NCI-H2029 treated with DMSO at 0.1 percent for 48 hours (cell line): Measurements from ENCODE around the gene INSYN1.
"Not testable (repeated sequence)": the region's sequence is repeated elsewhere in the genome, so short reads cannot be mapped to it uniquely, and the experiment has no call there.

Source experiments
- DNase-seq: peaks from one replicate; lab custom pipeline; 2025; lab: John Stamatoyannopoulos, UW

INSYN1 gene, protein sequence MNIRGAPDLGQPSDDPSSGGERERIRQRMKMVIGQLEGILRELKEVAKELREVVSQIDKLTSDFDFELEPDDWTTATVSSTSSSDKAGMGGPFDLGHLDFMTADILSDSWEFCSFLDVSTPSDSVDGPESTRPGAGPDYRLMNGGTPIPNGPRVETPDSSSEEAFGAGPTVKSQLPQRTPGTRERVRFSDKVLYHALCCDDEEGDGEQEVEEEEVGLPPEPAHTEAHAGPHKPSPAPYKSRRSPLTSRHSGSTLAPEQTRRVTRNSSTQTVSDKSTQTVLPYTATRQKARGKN

DNA sequence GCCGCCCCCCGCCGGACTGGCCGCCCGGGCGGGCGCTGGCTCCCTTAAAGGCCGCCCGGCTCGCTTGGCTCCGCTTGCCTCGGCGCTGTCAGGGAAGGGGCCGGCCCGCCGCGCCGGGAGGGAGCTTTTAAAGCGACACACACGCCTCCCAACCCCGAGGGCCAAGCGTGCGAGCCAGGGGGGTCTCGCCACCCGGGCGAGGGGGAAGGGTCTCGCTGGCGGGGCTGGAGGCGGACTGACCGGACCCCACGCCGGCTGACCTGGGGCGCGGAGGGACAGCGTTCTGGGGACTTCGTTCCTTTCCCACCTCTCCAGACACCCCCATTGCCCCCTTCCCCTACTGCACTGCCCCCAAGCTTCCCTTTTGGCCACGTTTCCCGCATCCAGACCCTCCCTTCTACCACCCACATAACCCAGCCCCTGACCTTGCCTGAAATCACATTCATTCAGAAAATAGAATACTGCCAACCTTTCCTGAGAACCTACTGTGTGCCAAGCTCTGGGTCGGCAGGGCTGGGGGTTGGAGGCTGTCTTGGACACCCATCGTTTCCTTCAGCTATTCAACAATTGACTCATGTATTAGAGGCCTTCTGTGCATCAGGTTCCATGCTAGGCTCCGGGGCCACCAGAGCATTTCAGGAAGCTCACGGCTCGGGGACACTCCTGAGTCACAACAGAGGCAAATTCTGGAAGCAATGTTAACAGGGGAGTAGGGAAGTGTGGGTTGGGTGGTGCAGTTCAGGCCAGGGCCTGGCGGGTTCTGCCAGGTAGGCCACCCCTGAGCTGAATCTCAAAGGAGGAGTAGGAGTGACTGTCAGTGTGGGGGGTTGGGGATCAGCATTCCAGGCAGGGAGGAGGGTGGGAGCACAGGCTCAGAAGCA, at the start of gene INSYN1:
Gene INSYN1, minus strand, starts transcription at position 102 of the 881 bp plus-strand sequence. CDS start 2,221 bp downstream, outside the sequence.
- no peak for DNase-seq

DNA sequence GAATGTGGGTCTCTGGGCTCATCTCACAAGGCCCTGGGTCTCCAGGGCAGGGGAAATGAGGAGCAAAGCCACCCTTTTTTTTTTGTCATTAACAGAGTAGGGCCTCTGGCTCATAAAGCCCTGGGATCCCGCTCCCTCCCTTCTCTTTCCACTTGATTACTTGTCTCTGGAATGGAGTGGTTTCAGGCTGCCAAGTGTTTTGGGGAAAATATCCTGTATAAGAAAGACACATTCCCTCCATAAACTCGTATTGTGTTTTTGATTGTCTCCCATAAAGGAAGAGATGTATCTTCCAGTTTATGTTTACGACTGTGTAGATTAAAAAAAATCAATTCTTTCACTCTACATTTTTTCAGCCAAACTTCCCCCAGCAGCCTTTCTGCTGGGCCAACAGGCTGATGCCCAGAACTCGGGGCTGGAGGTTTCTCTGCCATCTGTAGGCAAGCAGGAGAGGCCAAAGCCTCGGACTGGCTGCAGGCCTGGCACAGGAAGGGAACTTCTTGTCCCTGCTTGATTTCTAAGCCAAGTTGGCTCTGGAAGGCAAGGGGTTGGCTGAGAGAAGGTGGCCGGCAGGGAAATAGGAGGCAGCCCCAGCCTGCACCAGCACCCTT, 49.4 kb upstream of the INSYN1 start:
- DNase-seq, result no peak

DNA sequence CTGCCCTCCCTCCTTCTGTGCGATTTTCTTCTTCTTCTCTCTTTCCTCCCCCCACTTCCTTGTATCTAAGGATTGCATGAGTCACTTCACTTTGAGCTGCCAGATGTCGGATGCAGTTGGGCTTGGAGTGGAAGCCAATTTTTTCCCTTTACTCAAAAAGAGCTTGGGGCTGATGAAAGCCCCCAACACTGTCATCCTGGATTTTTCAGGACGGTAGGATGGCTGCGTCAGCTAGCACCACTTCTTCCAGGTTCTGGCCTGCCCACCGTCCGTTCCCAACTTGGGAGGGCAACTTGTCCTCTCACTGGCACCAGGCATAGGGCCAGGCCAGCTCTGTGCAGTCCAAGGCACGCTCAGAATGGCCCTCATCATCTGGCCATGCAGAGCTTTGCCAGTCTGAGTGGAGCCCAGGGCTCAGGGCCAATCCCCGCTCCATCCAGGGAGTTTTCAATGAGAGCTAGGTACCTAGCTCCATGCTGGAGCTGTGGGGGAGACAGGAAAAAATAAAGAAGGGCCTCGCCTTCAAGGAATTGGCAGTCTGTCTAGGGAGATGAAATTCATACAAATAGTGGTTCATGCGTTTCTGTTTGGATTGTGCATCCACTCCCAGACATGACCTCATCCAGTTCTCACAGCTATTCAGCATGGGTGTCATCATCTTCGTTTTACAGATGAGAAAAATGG, 47.7 kb upstream of the INSYN1 start:
- no peak for DNase-seq

DNA sequence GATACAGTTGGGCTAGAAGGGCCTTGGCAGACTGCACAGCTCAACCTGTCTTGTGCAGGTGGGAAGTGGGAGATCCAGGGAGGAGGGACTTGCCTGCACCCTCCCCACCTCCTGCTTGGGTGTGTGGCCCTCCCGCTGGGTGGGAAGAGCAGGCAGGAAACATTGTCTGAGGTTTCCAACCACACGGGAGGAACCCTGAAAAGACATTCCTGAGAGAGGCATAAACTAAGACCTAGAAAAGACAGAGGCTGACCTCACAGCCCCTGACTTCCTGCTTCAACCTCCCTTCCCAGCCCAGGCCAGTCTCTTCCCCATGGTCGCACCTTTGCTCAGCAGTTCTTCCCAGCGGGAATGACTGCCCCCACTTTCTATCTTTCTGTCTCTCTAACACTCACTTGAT, 46.3 kb upstream of the INSYN1 start:
- no peak for DNase-seq

DNA sequence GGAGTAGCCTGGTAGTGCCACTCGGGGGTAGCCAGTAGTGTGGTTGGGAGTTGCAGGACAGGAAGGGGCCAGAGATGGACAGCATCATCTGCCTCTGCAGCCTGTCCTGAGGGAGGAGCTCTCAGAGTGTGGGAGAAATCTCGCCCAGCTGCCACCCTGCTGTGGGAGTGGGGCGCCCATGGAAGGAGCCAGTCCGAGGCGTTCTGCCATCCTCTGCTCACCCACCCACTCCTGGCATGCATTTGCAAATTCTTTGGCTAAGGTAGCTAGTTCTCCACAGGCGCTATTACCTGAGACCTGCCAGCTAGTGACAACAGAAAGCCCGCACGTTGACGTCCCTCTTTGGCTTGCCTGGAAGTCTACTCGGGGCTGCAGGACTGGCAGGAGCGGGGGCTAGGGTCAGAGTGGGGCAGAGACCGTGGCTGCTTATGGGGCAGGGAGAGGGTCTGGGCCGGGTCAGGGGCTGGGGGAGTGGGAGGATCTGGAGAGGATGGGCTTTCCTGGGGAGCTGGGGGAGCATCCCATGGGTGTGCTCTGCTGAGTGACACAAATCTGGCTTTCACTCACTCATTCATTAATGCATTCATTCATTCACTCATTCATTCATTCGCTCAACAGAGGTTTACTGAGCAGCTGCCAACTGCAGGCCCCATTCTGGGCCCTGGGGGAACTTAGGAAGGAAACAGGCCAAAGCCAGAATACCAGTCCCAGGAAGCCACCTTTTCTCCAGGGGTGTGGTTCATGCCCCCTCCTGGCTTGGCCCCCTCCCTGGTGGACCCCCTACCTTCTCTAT, 44.4 kb upstream of the INSYN1 start:
- DNase-seq, result no peak

DNA sequence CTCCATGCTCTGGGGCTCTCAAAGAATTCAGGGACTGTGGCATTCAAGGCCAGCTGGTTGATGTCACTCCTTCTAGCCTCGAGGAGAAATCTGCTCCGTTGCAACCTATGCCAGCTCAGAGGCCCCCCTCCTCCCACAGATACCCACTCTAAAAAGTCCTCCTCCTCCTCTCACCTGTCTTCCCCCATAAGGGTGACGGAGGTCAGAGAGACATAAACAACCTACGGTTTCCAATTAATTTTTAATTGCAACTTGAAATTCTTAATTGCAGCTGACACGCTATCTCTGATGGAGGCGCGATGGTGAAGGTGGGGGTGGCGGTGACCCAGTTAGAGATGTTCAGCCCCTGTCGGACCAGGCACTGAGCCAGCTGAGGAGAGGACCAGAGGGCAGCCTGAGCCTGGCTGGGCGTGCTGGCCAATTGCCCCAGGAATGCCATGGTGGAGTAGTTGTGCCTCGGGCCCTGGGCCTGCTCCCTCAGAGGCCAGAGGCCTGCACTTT, 43.2 kb upstream of the INSYN1 start:
- no peak for DNase-seq

DNA sequence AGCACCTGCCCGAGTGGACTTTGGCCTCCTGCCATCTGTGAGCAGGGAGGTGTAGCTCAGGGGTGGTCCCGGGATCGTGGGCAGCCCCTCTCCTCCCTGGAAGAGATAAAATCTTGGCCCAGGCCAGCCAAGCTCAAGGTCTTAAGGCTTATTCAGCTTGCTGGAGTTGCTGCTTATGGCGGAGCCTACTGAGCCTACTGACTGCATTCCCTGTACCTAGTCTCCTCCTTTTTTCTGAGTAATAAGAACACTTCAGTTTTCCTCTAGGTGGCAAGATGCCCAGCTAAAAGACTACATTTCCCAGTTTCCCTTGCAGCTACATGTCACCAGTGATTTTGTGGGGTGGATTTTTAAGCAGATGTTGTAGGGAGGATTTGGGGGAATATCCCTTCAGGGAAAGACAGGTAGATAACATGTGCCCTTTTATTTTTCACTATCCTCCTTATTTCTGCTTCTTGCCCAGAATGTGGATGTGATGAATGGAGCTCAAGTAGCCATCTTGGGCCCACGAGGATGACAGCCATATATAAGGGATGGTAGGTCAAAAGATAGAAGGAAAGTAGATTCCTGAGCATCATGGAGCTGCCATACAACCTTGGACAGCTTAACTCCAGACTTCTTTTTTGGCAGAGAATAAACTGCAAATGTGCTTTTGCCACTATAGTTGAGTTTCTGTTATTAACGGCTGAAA, 41.4 kb upstream of the INSYN1 start:
- DNase-seq, result no peak

DNA sequence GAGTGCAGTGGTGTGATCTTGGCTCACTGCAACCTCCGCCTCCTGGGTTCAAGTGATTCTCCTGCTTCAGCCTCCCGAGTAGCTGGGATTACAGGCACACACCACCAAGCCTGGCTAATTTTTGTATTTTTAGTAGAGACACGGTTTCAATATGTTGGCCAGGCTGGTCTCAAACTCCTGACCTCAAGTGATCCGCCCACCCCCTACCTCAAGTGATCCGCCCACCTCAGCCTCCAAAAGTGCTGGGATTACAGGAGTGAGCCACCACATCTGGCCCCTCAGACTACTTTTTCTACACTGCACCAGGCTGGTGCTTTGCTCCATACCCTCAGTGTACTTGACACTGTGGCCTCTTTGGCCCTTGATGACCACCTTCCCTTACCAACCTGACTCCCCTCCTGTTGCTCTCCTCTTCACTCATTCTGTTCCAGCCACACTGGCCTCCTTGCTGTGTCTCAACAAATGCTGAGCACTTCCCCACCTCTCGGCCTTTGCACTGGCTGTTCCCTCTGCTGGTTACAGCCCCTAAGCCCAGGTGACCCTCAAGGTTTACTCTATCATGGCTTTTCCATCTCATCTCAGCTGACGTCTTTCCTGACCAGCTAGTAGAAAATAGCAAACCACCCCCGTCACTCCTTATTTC, 39.9 kb upstream of the INSYN1 start:
- DNase-seq, result not testable (repeated sequence)

DNA sequence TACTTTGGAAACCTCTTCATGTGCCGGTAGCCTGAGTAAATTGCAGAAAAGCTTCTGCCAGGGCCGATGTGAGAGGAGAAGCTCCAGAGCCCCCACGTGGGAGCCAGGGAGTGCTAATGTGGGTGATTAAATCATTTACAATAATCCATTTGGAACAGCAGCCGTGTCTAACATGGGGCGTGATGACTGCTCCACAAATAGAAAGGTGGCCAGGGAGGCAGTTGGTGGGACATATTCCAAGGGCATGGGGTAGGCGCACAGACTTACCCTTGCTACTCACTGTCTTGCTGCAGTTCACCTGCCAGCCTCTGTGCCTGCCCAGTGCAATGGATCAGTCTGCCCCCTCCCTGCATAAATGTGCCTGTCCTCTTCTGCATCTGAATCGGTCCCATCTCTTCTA, 39.3 kb upstream of the INSYN1 start:
- no peak for DNase-seq

DNA sequence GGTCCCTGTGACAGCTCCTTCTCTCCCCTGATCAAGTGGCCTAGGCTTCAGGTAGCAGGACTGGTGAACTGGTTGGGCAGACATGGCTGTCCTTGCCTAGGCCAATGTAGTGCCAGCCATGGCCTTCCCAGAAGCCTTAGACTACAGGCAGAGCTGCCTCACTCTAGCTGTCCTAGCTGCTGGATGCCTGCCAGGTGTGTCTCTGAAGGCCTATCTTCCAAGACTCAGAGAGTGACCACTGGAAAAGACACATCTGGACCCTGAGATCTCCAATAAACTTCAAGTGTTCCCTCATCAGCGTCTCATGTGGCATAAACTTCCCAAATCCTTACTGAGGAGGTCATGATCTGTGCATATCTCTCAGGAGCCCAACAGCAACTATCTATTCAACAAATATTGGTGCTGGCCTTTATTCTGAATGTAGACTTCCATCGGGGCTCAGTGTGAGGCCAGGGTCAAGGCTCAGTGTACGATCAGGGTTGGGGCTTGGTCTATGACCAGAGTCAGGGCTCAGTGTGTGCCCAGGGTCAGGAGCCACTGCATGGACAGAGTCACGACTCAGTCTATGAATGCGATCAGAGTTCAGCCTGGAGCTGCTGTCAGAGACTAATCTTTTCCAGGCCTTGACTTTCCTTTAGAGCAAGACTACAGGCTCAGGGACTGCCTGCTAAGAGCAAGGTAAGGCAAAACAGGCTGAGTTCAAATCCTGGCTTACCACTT, 36.5 kb upstream of the INSYN1 start:
- no peak for DNase-seq

DNA sequence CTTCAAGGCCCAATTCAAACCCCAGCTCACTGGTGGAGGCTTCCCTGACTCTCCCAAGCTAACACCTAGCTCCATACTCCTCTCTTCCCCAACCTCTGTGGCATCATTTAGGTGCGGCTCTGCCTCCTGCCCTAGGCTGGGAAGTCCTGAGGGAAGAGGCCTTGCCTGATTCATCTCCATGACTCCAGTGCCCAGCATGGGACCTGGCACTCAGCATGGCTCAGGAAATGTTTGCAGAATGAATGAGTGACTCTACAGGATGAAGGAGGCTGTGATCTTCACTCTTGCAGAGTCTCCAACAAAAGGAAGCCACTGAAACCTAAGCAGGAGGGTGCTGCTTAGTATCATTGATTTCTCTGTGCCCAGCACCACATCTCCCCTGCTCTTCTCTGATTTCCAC, 34.5 kb upstream of the INSYN1 start:
- no peak for DNase-seq

DNA sequence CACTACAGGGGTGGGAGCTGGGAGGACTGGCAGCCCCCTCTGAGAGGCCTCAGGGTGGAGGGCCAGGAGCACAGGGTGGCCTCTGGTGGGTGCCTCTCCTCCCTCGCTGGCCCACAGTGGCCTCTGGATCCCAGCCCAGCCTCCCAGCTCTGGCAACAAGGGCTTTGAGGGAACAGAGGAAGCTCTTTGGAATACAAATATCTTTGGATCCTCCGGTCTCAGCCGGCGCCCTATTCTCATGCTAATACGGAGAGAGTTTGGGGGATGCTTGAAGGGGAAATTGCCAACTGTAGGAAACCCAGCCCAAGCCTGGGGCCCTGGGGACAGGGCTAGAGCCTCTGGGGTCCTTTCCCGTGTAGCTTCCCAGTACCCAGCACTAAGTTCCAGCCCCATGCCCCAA, 33.4 kb upstream of the INSYN1 start:
- DNase-seq, result no peak

DNA sequence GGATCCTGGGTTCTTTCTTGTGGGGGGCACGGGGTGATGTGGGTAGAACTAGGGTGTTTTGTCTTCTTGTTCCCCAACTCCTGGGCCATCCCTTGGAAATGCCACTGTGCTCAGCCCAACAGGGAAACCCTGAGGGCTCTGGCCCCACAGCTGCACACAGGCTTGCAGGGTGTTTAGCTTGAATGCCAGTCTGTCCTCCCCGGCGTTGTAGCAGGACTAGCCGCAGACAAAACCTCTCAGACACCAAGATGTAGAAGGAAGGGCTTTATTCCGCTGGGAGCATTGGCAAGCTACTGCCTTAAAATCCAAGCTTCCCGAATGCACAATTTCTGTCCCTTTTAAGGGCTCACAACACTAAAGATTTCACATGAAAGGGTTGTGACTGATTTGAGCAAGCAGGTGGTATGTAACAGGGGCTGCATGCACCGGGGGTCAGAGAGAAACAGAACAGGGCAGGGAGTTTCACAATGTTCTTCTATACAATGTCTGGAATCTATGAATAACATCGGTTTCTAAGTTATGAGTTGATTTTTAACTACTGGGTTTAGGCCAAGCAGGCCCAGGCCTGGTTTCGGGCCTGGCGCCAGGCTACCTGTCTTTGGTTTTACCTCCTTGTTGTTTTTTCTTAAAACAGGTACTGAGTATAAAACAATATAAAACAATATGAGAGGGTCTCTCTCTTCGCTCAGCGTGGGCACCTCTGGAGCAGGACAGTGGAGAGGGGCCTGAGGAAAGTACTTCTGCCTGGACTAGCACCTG, 32.3 kb upstream of the INSYN1 start:
- not testable (repeated sequence) for DNase-seq

DNA sequence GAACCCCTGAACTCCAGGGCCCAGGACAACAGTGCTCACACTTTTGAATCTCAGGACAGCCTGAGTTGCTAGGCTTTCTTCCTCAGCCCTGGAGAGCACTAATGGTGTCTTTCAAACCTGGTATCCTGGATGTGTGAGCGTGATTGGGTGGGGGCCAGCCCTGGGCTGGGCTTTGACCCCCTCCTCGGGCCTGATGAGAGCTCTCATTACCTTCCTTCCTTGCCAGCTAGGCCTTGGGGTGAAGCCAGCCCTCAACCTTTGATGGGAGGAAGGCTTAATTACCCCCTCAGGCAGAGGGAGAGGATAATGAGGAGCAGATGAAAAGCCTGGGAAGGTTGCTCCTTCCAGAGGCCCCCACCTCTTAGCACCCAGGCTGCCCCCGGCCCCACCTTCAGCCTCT, 31.1 kb upstream of the INSYN1 start:
- no peak for DNase-seq

DNA sequence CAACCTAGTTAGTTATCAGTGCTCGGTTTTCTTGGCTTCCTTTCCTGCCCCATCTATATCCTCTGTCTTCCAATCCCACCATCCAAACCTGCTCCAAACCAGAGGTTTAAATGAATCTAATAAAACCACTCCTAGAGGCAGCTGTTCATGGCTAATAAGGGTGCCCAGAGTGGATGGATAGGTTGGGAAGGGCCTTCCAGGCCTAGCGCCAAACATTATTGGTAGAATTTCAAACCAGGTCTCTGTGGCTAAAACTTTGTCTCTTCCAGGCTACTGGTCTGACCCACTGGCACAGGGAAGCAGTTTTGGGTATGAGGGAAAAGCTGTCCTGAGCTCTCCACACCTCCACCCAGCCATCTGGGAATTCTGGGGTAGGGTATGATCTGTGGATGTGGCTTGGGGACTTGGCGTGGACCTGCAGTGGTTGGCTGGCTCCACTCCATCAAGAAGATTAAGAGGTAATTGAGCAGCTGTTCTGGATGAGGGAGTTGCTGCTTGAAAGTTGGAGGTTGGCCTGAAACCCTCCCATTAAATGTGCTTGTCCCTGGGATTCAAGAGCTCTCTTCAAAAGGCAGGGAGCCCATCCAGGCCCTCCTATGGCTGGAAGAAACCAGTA, 29.3 kb upstream of the INSYN1 start:
- DNase-seq, result peak; percentile 49

DNA sequence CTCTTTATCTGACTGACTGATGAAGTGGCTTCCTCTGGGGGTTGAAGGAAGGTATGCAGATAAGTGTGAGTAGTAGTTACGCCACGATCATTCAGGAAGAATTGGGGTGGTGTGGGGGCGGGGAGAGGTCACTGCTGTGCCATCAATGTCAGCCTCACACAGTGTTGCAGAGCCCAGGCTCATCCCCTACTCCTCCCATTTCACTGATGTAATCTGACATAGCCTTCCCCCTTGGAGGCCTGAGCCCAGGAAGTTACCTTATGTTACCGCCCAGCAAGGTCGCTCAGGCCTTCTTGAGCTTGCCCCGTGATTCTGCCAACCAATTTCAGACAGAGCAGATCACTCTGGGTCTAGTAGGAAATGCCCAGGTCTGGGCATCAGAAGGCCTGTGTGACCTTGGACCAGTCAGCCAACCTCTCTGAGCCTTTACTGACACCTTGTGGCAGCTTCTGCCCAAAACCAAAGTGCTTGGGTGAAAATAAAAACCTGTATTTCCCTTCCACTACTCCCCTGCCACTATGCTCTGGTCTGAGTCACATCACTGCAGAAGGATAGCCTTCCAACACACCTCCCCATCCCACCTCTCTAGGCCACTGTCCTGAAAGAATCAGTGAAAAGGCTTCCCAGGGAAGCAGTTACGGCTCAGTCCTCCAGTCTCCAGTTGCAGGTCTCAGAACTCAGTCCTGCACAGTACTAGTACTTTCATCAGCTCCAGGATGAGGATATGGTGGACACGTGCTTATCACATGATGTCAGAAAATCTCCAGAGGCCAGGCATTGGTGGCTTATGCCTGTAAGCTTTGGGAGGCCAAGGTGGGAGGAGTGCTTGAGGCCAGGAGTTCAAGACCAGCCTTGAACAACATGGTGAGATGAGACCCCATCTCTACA, 28.1 kb upstream of the INSYN1 start:
- DNase-seq, result no peak

DNA sequence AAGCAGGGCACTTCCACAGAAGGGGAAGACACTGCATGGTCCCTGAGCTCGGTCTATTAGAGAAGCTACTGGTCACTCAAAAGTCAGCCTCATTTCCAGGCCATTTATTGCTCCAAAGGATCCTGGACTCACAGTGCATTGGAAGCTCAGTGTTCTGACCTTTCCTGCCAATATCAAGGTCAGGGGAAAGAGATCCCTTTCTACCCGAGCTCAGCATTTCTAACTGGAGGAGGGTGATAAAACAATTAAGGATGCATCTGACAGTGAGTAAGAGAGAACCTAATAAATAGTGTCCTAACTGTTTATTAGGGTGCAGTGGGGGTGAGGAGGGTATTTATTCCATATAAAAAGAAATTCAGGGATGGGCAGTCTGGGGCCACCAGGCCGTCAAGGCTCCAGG, 26.8 kb upstream of the INSYN1 start:
- no peak for DNase-seq
